Fibroblast of lung (primary cell): ENCODE data around the gene TTLL7. TPM values are rescaled to one million over a fixed set of nuclear protein-coding genes. Genes with fewer than 3 reads are reported as not detected.

ENCODE experiments used
- DNase-seq, 2 donors: peaks; one replicate each; pipeline versions ENCODE4 v3.0.0 to v3.0.0-alpha.2; 2010; ENCODE audit warnings: low read depth in 2 of 2
- H2AFZ ChIP-seq: 2 replicates; pipeline ENCODE4 v1.5.1; 2012; ENCODE audit warnings: low read length, control low read depth, inconsistent platforms
- H3K27ac ChIP-seq: 2 replicates; pipeline ENCODE4 v1.5.1; 2011; ENCODE audit warnings: low read length, control low read depth; ENCODE audit not compliant: insufficient read depth
- H3K27me3 ChIP-seq: 2 replicates; pipeline ENCODE4 v1.5.1; 2011; ENCODE audit warnings: mild to moderate bottlenecking, low read length; ENCODE audit not compliant: control insufficient read depth, insufficient read depth
- H3K36me3 ChIP-seq: 2 replicates; pipeline ENCODE4 v1.5.1; 2011; ENCODE audit warnings: low read length; ENCODE audit not compliant: control insufficient read depth, insufficient read depth
- H3K4me1 ChIP-seq: 2 replicates; pipeline ENCODE4 v1.5.1; 2011; ENCODE audit warnings: low read length; ENCODE audit not compliant: control insufficient read depth, insufficient read depth; ENCODE audit errors: extremely low read depth
- H3K4me2 ChIP-seq: 2 replicates; pipeline ENCODE4 v1.5.1; 2011; ENCODE audit warnings: low read length, control low read depth; ENCODE audit not compliant: insufficient read depth; ENCODE audit errors: extremely low read depth
- H3K4me3 ChIP-seq, 4 experiments: fragments of 200-600 bp in 1 of 4; sonication (generic) in 1 of 4; replicated peaks in 1 of 4; 2 replicates each; pipeline ENCODE4 v1.5.1; 2011 to 2016; ENCODE audit warnings: low read length in 4 of 4, low read depth in 3 of 4, mild to moderate bottlenecking in 3 of 4, control low read depth in 2 of 4, inconsistent platforms in 1 of 4, mixed read lengths in 1 of 4; ENCODE audit not compliant: insufficient read depth in 1 of 4; ENCODE audit errors: control extremely low read depth in 1 of 4
- H3K79me2 ChIP-seq: 2 replicates; pipeline ENCODE4 v1.5.1; 2012; ENCODE audit warnings: mild to moderate bottlenecking, low read length, inconsistent platforms; ENCODE audit not compliant: control insufficient read depth, insufficient read depth
- H3K9ac ChIP-seq: 2 replicates; pipeline ENCODE4 v1.5.1; 2011; ENCODE audit warnings: mild to moderate bottlenecking, low read length, control low read depth; ENCODE audit not compliant: insufficient read depth
- H3K9me3 ChIP-seq: 2 replicates; pipeline ENCODE4 v1.5.1; 2012; ENCODE audit warnings: low read depth, low read length; ENCODE audit not compliant: control insufficient read depth, insufficient read depth
- H4K20me1 ChIP-seq: 2 replicates; pipeline ENCODE4 v1.5.1; 2011; ENCODE audit warnings: low read length; ENCODE audit not compliant: control insufficient read depth, insufficient read depth; ENCODE audit errors: extremely low read depth
- EZH2 ChIP-seq: IDR thresholded peaks from 2 replicates; pipeline ENCODE4 v1.5.1; 2012; ENCODE audit warnings: low read length, control low read depth, mild to moderate bottlenecking; ENCODE audit errors: missing control alignments
- polyA plus RNA-seq, 2 donors: library from polyadenylated mRNA; depleted of rRNA in 1 of 2; stranded (reverse) in 1 of 2; unstranded in 1 of 2; fragments of >200 nt; gene quantifications; 2 replicates each; pipeline ENCODE4 v1.2.1, GENCODE V29; 2011 to 2012; ENCODE audit warnings: missing spikeins in 1 of 2
- total RNA-seq: library from RNA; depleted of rRNA; stranded (reverse); fragments of >200 nt; gene quantifications from 2 replicates; pipeline ENCODE4 v1.2.1, GENCODE V29; 2014
- TF ChIP-seq, protein P1 (sequence below), 2 donors: IDR thresholded peaks in 1 of 2; conservative IDR thresholded peaks in 1 of 2; 1 replicate in 1 of 2; 2 replicates in 1 of 2; pipeline ENCODE4 v1.5.1; 2011 to 2012; ENCODE audit warnings: low read length in 2 of 2, control low read depth in 1 of 2, inconsistent platforms in 1 of 2, low read depth in 1 of 2, mild to moderate bottlenecking in 1 of 2

TTLL7 gene
- total and polyA plus RNA-seq, 2 donors (not counting 1 experiment from before 2014, with no cell fraction given): 14.4 to 19.8 TPM

DNA sequence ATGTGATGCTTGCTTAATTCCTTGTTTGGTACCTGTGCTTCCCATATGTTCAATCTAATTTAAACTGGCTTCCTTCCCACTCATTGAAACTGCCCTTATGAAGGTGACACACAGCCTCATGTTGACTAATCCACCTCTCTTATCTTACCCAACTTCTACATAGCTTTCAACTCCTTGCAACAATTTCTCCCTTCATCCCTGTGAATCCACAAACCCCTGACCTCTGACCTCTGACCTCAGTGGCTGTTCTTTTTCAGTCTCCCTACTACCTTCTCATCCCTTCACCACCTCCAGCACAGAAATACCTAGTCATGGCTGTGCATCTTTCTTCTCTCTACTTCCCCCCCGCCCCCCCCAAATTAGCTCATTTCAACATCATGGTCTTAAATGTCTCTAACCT is 144.5 kb downstream of the TTLL7 start:
- no peak overlapping the region for H3K4me3 ChIP-seq
- H3K4me2 ChIP-seq: no peak overlapping the region
- H3K36me3 ChIP-seq: no peaks in the 10 kb centered on the region
- H3K9ac ChIP-seq: no peak overlapping the region
- H3K27ac ChIP-seq: no peak overlapping the region
- DNase-seq: no peak
- no peaks in the 10 kb centered on the region for H3K4me1 ChIP-seq
- TF ChIP-seq, protein P1, sequence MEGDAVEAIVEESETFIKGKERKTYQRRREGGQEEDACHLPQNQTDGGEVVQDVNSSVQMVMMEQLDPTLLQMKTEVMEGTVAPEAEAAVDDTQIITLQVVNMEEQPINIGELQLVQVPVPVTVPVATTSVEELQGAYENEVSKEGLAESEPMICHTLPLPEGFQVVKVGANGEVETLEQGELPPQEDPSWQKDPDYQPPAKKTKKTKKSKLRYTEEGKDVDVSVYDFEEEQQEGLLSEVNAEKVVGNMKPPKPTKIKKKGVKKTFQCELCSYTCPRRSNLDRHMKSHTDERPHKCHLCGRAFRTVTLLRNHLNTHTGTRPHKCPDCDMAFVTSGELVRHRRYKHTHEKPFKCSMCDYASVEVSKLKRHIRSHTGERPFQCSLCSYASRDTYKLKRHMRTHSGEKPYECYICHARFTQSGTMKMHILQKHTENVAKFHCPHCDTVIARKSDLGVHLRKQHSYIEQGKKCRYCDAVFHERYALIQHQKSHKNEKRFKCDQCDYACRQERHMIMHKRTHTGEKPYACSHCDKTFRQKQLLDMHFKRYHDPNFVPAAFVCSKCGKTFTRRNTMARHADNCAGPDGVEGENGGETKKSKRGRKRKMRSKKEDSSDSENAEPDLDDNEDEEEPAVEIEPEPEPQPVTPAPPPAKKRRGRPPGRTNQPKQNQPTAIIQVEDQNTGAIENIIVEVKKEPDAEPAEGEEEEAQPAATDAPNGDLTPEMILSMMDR (conservative IDR thresholded peaks at IDR 0.05 in 1 of 2, IDR thresholded peaks at IDR 0.05 in 1 of 2; ENCODE audit: low read depth in 1 of 2, low read length in 2 of 2): no peak
- TF ChIP-seq EZH2: no peak
- no peaks in the 10 kb centered on the region for H3K9me3 ChIP-seq
- no peak overlapping the region for H2AFZ ChIP-seq
- H4K20me1 ChIP-seq: no peaks in the 10 kb centered on the region
- H3K27me3 ChIP-seq: no peaks in the 10 kb centered on the region
- no peaks in the 10 kb centered on the region for H3K79me2 ChIP-seq

DNA sequence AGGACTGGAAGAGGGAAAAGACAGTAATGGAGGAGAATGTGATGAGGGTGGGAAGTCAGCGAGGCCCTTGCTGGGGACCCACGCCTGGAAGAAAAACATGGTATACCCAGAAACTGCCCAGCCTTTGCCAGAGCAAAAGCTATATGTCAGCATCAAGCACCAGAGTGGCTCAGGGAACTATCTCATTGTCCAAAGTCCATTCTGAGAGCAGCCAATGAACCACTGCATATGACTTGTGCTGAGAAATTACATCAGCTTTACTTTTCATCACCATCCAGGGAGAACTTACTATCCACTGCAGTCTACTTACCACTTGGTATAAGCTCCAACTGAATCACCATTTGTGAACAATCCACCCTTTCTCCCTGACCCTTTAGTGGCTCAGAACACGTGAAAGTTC is 148.1 kb downstream of the TTLL7 start:
- Histone ChIP-seq H3K4me1 (no peaks in the 10 kb centered on the region), H3K27me3 (no peaks in the 10 kb centered on the region), H3K79me2 (no peaks in the 10 kb centered on the region), H3K4me2 (no peak overlapping the region), H4K20me1 (no peaks in the 10 kb centered on the region), H3K9me3 (no peaks in the 10 kb centered on the region), H3K9ac (no peak overlapping the region), H2AFZ (no peak overlapping the region), H3K4me3 (no peak overlapping the region), H3K36me3 (no peaks in the 10 kb centered on the region), H3K27ac (no peak overlapping the region)
- no peak for DNase-seq
- no peak for TF ChIP-seq EZH2
- TF ChIP-seq, protein P1 (conservative IDR thresholded peaks at IDR 0.05 in 1 of 2, IDR thresholded peaks at IDR 0.05 in 1 of 2; ENCODE audit: low read depth in 1 of 2, low read length in 2 of 2): no peak

DNA sequence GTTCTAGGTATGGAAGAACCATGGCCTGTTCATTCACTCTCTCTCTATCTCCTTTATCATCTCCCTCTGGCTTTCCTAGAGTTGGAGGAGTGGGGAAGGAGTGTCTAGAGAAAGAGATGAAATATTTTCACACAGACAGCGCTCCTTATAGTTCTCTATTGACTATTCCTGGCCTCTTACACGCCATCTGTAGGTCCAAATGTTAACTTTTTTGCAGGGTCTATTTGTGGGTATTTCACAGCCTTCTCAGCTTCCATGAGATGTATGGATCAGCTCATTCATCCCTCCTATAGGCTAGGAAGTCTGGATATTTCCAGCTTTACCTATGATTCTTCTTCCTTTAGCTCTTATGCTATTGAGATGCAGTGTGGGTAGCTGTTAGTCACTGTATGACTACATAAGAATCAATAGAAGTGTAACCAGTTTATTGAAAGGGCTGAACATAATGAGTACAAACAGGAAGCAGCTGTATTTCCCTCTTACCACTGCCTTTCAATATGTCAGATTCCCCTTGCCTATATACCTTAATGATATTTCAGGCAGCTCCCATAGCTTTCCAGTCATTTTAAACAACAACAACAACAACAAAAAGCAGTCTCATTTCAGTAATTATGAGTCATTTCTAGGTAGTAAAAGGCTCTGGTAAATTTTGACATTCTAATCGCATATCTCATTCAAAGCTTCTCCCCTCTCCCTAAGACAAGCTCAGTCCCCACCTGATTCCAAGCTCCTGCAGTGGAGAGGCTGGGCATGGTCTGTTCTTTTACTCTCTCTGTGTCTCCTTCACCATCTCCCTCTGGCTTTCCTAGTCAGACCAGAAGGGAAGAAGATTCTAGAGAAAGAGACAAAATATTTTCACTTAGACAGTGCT is 149.5 kb downstream of the TTLL7 start:
- Histone ChIP-seq H3K79me2 (no peaks in the 10 kb centered on the region), H2AFZ (no peak overlapping the region), H3K9ac (no peak overlapping the region), H3K4me1 (no peaks in the 10 kb centered on the region), H3K27me3 (no peaks in the 10 kb centered on the region), H3K27ac (no peak overlapping the region), H3K36me3 (no peaks in the 10 kb centered on the region), H3K9me3 (no peaks in the 10 kb centered on the region), H4K20me1 (no peaks in the 10 kb centered on the region), H3K4me2 (no peak overlapping the region), H3K4me3 (no peak overlapping the region)
- TF ChIP-seq EZH2: no peak
- TF ChIP-seq, protein P1 (conservative IDR thresholded peaks at IDR 0.05 in 1 of 2, IDR thresholded peaks at IDR 0.05 in 1 of 2; ENCODE audit: low read depth in 1 of 2, low read length in 2 of 2): peak in 1 of 2 donors; percentile 14
- no peak for DNase-seq
